Measurements from ENCODE around the gene RPL12. TPM values are rescaled to one million over a fixed set of nuclear protein-coding genes. Genes with fewer than 3 reads are reported as not detected.

The RPL12 gene
- total RNA-seq, 2 donors from 2014 or later, result 806 to 1,256 TPM

DNA sequence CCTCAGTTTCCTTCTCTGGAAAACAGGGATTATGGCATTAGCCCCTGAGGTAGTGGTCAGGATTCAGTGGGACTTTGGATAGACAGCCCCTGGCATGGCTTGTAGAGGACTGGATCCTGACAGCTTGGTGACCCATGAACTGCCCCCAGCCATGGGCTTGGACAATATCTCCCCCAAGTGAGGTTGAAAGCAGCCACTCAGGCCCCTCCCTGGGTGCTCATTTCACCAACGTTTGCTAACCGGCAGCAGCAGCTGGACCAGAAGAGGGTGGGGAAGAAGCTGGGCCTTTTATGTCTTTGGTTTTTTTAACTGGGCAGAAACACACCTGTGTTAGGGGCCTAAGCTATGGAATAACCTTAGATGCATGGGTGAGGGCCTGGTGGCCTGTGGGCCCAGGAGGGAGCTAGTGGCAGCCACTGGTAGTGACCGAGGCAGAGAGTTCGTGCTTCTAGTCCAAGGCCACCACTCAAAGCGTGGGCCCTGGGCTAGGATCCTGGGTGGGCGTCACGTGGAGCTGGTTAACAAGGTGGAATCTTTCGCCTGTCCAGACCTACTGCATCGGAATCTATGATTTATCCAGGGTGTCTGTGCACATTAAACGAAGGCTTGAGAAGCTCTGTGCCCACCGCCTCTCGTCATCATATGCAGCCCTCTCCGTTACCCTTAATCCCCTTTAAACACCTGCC is 52.3 kb downstream of the RPL12 start:
- H3K27ac ChIP-seq, result no peak overlapping the region
- peaks cover 6 to 24% of the 10 kb centered on the region in 2 donors for H3K4me1 ChIP-seq (ENCODE audit: control insufficient read depth in 1 of 2, low read depth in 2 of 2)
- peaks cover 11% of the 10 kb centered on the region for H3K36me3 ChIP-seq
- no peaks in the 10 kb centered on the region for H3K27me3 ChIP-seq (replicated peaks; ENCODE audit: insufficient read depth)
- TF ChIP-seq, protein P1, sequence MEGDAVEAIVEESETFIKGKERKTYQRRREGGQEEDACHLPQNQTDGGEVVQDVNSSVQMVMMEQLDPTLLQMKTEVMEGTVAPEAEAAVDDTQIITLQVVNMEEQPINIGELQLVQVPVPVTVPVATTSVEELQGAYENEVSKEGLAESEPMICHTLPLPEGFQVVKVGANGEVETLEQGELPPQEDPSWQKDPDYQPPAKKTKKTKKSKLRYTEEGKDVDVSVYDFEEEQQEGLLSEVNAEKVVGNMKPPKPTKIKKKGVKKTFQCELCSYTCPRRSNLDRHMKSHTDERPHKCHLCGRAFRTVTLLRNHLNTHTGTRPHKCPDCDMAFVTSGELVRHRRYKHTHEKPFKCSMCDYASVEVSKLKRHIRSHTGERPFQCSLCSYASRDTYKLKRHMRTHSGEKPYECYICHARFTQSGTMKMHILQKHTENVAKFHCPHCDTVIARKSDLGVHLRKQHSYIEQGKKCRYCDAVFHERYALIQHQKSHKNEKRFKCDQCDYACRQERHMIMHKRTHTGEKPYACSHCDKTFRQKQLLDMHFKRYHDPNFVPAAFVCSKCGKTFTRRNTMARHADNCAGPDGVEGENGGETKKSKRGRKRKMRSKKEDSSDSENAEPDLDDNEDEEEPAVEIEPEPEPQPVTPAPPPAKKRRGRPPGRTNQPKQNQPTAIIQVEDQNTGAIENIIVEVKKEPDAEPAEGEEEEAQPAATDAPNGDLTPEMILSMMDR (IDR thresholded peaks at IDR 0.05), result no peak
- H3K4me3 ChIP-seq, result peak overlapping the region; percentile 96
- no peaks in the 10 kb centered on the region for H3K9me3 ChIP-seq
- no peak for ATAC-seq (ENCODE audit: insufficient number of reproducible peaks, low FRiP score, low read depth)
- DNase-seq (ENCODE audit: low spot score), result no peak

DNA sequence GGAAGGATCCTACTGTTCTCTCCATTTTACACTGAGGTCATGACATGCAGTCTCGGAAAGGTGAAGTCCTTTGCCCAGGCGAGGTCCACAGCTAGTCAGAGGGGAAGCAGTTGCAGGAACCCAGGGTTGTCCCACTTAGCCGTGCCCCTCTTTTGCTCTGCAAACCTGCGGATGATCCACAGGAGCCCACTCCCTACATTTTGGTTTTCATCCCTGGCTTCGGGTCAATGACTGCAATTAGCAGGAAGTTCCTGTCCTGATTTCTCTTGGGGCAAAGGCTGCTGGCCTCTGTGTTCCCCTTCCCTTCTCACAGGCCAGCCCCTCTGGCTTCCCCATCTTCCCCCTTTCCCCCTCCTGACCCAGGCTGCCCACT is 52.9 kb downstream of the RPL12 start:
- Histone ChIP-seq H3K4me1 (ENCODE audit: control insufficient read depth in 1 of 2, low read depth in 2 of 2) (peaks cover 6 to 24% of the 10 kb centered on the region in 2 donors), H3K27me3 (replicated peaks; ENCODE audit: insufficient read depth) (no peaks in the 10 kb centered on the region), H3K36me3 (peaks cover 5% of the 10 kb centered on the region), H3K4me3 (peak overlapping the region; percentile 96), H3K9me3 (no peaks in the 10 kb centered on the region), H3K27ac (peak overlapping the region in 1 of 2 donors; percentile 89)
- TF ChIP-seq, protein P1 (IDR thresholded peaks at IDR 0.05), result no peak
- ATAC-seq (ENCODE audit: insufficient number of reproducible peaks, low FRiP score, low read depth) (no peak), DNase-seq (ENCODE audit: low spot score) (no peak)

Other genes with a start within 250 kb of the RPL12 start
- gene GARNL3, start 186.6 kb downstream of the RPL12 start, total RNA-seq, result 10 to 100 TPM; 59.3 to 63.4 TPM
- gene SLC2A8, start 54.2 kb downstream of the RPL12 start, total RNA-seq, result 10 to 100 TPM; 21.3 to 33.4 TPM
- gene ZNF79, start 27.0 kb downstream of the RPL12 start, total RNA-seq, result 10 to 100 TPM in 1 of 2 donors, 1 to 10 TPM in 1; 7.3 to 12.2 TPM
- 10 to 100 TPM; 16.4 to 22.6 TPM for gene LRSAM1, start 104 bp upstream of the RPL12 start, total RNA-seq
- 10 to 100 TPM; 66.2 to 87.3 TPM for gene STXBP1, start 160.9 kb upstream of the RPL12 start, total RNA-seq